Panc1 (cell line): ENCODE data around the gene NKPD1. TPM values are rescaled to one million over a fixed set of nuclear protein-coding genes. Genes with fewer than 3 reads are reported as not detected.

Experiments used
- total RNA-seq: library from RNA; stranded (reverse); gene quantifications from one replicate; pipeline ENCODE4 v1.2.1, GENCODE V29; 2021; ENCODE audit not compliant: unreplicated experiment

The NKPD1 gene
- total RNA-seq, 1 experiment from 2014 or later, result 0.05 TPM

Other genes with a start within 250 kb of the NKPD1 start
- gene APOC1, start 246.4 kb downstream of the NKPD1 start, total RNA-seq, result 48.5 TPM
- gene APOC4, start 218.7 kb downstream of the NKPD1 start, total RNA-seq, result not detected
- gene APOC2, start 214.9 kb downstream of the NKPD1 start, total RNA-seq, result not detected
- gene CLPTM1, start 205.6 kb downstream of the NKPD1 start, total RNA-seq, result 98.4 TPM
- gene RELB, start 159.5 kb downstream of the NKPD1 start, total RNA-seq, result 28.1 TPM
- gene CLASRP, start 121.9 kb downstream of the NKPD1 start, total RNA-seq, result 72.4 TPM
- gene ZNF296, start 84.5 kb downstream of the NKPD1 start, total RNA-seq, result 6.7 TPM
- 29.5 TPM for gene GEMIN7, start 81.7 kb downstream of the NKPD1 start, total RNA-seq
- 20.4 TPM for gene PPP1R37, start 67.8 kb downstream of the NKPD1 start, total RNA-seq
- 24.7 TPM for gene TRAPPC6A, start 17.3 kb upstream of the NKPD1 start, total RNA-seq
- 21.8 TPM for gene BLOC1S3, start 17.8 kb upstream of the NKPD1 start, total RNA-seq
- gene EXOC3L2, start 84.4 kb upstream of the NKPD1 start, total RNA-seq, result 0.08 TPM
- 21.6 TPM for gene MARK4, start 90.3 kb upstream of the NKPD1 start, total RNA-seq
- gene CKM, start 161.9 kb upstream of the NKPD1 start, total RNA-seq, result not detected
- gene KLC3, start 179.8 kb upstream of the NKPD1 start, total RNA-seq, result 0.49 TPM
- 32.5 TPM for gene ERCC2, start 209.6 kb upstream of the NKPD1 start, total RNA-seq
- gene PPP1R13L, start 244.1 kb upstream of the NKPD1 start, total RNA-seq, result 39.1 TPM
- gene POLR1G, start 245.7 kb upstream of the NKPD1 start, total RNA-seq, result 27.8 TPM